Effector CD4-positive, alpha-beta T cell (primary cell): ENCODE results near the gene SLC22A5.
A peak's percentile ranks its signal among the peaks of the same experiment; 100 is the strongest.

ENCODE experiments used
- DNase-seq: peaks from one replicate; pipeline ENCODE4 v3.0.0-alpha.2; 2020

SLC22A5 gene

DNA sequence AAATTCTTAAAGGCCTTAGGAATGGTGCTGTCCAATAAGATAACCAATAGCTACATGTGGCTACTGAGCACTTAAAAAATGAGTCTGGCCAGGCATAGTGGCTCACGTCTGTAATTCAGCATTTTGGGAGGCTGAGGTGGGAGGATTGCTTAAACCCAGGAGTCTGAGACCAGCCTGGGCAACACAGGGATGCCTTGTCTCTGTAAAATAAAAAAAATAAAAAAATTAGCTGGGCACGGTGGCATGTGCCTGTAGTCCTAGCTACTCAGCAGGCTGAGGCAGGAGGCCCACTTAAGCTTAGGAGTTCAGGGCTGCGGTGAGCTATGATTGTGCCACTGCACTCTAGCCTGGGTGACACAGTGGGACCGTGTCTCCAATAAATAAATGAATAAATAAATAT, 1.3 kb upstream of the SLC22A5 start:
- DNase-seq: no peak

DNA sequence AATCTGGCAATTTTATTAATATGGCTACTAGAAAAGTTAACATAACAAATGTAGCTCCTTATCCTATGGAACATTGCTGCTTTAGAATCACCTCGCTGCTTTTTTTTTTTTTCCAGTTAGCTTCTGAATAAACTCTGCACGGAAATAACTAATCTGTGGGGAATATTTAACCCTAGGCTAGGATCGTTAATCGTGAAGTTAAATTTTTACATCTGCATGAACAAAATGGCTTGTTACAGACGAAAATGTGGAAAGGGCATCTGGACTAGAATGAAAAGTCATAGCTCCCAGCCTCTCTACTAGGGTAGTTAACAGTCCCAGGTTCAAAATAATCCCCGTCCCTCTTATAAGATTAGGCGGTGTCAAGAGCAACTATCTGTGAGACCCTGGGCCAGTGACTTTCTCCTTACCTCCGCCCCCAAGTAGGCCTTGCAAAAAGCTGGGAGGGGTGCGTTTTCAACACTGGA, 470 bp upstream of the SLC22A5 start:
- DNase-seq: no peak

DNA sequence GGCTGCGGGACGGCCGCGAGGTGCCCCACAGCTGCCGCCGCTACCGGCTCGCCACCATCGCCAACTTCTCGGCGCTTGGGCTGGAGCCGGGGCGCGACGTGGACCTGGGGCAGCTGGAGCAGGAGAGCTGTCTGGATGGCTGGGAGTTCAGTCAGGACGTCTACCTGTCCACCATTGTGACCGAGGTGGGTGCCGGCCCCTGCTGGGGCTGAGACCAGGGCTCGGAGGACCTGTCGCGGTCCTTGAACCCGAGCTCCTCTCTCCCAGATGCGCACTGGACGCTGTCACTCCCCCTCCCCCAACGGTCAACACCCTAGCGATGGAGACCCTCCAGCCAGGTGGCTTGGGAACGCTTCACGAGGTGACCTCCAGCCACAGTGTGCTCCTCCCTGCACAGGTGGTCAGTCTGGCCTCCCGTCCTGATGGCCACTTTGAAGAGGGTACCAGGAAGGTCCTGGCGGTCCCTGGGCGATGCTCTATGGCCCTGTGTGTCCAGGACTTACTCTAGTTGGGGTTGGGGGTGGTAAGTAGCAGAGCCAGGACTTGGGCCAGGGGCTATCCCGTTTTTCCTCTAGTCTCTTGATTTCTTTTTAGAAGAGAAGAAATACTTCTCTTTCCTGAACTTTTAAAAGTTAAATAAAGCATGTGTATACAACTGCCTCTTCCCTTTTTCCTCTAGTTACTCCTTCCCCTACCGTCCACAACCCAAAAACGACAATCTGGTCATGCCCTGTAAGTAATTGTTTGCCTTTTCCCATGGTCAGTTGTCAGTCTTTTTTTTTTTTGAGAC, 866 bp downstream of the SLC22A5 start:
- no peak for DNase-seq

DNA sequence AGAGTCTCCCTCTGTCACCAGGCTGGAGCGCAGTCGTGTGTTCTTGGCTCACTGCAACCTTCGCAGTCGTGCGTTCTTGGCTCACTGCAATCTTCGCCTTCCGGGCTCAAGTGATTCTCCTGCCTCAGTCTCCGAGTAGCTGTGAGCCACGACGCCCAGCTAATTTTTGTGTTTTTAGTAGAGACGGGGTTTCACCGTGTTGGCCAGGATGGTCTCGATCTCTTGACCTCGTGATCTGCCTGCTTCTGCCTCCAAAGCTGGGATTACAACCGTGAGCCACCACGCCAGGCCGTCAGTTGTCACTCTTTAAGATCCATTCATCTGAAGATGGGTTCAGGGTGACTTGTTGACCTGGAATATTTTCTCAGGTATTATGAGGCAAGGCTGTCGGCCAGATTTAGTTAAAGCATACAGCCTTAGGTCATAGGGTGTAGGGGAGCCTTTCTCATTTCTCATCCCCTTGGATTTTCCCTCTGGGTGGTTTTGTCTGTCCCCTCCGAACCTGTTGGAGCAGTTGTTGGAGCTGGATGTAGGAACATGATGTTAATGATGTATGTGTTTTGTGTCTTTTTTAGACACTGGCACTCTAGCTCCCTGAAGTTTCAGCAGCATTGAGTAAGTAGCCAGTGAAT, 1.6 kb downstream of the SLC22A5 start:
- no peak for DNase-seq

DNA sequence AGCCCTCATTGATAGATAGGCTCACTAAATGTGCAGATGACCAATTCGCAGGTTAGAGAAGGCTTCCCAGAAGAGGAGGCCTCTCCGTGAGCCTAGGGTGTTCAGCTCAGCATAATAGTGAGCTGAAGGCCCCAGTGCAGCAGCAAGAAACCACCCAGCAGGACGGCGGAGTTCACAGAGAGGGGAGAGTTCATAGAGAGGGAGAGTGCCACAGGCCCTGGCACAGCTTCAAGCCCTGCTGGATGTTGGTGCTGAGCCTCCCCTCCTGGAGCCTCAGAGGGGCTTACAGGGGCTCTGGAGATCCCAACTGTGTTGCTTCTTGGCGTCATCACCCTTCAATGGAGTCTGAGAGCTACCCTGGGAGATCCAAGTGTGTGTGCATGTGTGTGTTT, 2.1 kb downstream of the SLC22A5 start:
- DNase-seq: no peak

DNA sequence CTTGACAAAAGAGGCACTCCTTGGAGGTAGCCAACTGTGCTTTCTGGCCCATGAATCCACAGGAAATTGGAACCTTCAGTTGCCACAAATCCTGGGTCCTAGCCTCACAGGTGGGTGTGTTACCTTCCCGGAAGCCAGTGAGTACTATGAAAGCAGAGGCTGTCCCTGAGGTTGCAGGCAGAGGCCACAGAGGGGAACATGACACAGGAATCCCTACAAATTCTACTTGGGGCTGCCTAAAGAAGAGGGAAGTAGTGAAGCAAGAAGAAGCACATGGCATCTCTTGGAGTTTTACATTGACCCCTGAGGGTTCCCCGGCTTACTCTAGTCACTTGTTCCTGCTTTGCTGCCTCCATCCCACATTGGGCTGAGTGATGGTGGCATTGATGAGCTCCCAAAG, 2.6 kb downstream of the SLC22A5 start:
- no peak for DNase-seq

DNA sequence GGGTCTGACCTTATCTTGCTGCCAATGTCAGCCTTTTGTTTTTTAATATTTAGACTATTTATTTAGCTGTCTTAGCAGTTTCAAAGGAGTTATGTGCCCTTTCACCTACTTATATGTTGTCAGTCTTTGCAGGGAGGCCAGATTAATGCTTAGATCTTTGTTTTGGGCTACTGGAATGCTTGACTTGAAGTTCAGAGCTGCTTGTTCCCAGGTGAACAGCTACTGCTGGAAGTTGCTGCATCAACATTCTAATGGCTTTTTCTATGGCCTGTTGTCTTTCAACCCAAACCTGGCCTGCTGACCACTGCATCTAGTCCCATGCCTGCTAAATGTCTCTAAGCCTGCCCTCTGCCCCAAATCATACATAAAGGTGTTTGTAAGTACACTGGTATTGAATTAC, 3.0 kb downstream of the SLC22A5 start:
- no peak for DNase-seq

DNA sequence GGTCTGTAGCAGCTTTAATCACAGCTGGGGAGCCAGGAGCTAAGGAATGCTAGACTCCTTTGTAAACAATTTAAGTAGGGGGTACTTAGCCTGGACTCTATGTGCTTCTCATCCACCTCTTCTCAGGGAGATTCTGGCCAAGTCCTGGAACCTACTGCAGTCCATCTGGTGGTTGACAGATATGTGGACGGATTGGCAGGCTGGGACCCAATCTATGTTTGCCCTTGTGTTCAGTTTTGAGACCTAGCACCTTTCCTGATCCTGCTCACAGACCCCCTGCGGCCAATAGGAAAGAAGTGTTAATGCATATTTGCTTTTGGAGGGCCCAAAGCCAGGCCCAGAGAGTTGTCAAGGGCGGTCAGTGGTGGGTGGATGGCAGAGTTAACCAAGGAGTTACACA, 6.4 kb downstream of the SLC22A5 start:
- no peak for DNase-seq

DNA sequence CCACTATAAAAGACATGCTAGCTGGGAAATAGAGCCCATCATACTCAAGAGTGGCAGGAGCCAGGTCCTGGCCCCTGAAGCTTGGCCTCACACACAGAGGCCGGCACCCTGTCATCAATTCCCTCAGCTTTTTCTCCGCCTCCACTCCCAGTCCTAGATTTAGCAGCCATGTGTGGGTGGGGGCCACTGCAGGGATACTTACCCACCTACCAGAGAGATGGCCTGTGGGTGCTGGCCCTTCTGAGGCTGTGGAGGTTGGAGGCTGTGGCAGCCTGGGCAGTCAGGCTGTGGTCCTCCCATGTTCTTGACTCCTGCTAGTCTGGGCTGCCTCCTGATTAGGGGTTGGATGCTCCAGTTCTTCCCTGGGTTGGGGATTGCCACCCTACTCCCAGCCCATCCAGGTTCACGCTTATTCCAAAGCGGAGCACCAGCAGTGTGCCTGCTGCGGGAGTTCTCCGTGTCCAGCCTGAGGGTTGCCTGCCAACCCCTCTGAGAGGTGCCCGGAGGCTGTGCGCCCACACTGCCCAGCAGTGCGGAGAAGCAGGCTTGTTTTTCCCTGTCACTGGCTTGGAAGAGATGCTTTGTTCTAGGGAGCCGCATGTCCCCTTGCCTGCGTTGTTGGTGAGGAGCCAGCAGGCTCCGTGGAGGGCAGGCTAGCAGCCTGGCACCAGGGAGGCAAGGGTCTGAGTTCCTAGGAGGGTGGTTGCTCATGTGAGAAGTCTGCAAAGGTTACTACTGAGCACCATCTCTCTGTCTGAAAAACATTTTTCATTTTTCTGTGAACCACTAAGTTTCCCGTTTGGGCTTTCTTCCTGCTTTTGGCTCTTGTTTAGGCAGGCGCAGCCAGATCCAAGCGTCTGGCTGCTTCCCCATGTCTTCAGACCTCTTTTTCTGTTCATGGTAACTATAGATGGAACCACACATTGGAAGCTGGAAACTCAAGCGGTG, 7.5 kb downstream of the SLC22A5 start:
- DNase-seq: no peak

DNA sequence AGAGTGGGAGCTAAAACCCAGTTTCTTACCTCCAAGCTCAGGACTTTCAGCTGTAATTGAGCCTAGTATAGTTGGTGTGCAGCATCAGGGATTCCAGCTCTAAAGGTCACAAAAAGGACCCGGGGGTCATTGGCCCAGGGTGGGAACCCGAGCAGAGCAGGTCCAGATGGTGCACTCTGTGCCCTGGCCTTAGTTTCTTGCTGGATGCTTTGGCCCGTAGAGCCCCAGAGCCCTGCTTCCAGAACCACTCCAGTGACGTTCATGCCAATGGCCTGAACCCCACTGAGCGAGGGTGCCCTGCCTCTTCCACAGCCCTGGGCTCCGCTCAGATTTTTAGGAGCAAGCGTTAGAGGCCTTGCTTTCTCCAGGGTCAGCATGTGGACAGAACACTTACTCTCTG, 8.2 kb downstream of the SLC22A5 start:
- no peak for DNase-seq

DNA sequence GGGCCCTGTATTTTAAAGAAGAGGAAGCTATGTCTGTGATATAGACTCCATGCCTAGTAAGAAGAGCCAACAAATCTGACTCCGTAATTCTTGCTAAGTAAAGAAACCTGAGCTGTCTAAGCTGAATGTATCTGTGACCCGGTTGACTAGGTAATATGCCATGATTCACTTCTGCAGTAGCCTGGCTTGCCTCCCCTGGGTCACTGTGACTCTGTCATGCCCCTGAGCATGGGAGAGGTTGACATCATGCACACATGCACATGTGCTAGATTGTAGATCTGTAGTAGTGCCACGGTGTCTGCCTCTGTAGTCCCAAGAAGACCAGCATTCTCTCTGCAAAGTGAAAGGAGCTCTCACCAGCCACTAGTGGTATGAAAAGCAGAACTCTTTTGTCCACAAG, 9.1 kb downstream of the SLC22A5 start:
- DNase-seq: no peak

DNA sequence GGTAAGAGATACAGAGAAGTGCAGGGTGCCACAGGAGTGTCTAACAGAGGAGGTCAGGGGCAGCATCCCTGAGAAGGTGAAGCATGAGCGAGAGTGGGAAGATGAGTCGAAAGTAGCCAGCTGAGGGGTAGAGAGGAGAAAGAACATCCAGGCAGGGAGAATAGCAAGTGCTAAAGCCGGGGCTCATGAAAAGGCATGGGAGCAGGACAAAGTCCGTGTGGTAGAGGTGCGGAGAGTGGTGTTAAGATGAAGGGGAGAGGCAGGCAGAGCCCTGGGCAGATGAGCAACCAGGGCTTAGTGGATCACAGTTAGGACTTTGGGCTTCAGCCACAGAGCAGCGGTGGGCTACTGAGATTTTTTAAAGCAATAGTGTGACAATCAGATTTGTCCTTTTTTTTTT, 10.5 kb downstream of the SLC22A5 start:
- DNase-seq: no peak

DNA sequence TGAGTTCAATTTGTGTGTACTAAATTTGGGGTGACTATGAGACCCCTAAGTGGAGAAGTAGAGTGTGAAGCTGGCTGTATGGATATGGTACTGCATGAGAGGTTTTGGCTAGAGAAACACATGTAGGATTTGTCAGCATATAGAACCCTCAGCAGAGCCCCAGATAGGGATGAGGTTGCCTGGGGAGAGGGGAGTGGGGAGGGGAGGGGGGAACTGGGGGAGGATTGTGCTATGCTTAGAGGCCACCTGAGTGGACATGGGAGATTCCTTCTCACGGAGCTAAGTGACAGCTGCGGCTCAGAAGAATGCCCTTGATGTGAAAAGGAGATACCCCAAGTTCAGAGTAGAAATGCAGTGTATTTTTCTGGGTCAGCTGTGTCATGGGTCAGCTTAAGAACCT, 11.2 kb downstream of the SLC22A5 start:
- no peak for DNase-seq

DNA sequence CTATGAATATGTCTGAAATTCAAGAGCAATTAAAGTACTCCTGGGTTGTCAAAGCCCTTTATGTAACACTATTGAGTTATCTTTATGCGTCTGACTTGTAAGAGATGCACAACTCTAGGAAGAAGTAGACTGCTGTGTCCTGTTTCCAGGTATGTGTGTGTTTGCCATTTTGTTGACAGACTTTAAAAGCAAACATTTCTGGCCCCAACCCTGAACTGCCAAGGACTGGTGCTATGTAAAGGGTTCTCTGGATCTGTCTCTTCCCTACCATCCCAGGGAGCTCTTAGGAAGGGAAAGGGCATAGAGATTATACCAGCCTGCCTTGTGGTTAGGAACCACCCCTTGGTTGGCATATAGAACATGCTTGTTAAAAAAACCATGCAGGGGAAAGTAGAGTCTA, 12.1 kb downstream of the SLC22A5 start:
- no peak for DNase-seq

DNA sequence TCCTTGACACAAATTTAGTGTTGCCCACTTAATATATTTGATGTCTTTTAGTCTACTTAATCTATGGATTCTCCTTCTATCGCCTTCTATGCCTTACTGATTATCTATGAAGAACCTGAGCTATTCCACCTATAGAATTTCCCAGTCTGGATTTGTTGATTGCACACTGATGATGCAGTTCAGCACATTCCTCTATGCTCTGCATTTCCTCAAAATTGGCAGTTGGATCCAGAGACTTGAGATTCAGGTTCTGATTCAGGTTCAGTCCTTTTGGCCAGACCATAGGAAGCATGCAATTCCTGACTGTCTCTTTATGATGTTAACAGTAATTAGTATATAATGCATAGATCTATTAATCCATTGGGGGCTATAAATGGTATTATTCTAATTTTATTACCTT, 13.8 kb downstream of the SLC22A5 start:
- no peak for DNase-seq

DNA sequence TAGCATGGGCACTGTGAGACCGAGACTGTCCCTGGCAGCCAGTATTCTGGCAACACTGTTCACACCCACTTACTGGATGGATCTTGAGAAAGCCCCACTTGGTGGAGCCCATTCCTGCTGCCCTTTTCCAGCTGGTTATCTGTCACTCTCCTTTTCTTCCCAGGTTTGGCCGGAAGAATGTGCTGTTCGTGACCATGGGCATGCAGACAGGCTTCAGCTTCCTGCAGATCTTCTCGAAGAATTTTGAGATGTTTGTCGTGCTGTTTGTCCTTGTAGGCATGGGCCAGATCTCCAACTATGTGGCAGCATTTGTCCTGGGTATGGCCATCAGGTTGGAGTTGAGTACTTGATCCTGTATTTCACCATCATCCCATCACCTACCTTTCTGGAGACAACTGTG, 14.5 kb downstream of the SLC22A5 start:
- no peak for DNase-seq

DNA sequence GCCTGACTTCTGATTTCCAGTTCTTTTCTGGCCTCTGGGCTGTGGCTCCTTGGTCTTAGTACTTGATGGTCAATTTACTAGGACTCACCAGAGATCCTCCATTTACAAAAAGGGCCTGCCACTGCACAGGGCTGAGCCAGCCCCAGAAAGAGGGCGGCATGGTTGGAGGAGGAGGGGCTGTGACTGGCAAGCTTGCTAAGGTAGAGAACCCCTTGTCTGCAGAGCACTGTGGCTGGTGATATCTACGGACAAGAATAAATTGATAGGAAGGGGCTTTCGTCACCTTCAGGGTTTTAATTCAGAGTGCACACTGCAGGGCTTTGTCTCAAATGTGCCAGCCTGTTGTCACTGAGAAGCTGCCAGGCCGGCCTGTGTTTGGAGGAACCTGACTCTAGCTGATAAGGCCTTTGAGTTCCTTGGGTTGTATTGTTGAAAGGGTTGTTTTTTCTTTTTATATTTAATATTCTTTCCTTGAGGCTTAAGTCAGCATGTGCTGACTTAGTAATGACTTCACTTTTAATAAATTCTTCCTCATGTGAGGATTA, 15.1 kb downstream of the SLC22A5 start:
- no peak for DNase-seq

DNA sequence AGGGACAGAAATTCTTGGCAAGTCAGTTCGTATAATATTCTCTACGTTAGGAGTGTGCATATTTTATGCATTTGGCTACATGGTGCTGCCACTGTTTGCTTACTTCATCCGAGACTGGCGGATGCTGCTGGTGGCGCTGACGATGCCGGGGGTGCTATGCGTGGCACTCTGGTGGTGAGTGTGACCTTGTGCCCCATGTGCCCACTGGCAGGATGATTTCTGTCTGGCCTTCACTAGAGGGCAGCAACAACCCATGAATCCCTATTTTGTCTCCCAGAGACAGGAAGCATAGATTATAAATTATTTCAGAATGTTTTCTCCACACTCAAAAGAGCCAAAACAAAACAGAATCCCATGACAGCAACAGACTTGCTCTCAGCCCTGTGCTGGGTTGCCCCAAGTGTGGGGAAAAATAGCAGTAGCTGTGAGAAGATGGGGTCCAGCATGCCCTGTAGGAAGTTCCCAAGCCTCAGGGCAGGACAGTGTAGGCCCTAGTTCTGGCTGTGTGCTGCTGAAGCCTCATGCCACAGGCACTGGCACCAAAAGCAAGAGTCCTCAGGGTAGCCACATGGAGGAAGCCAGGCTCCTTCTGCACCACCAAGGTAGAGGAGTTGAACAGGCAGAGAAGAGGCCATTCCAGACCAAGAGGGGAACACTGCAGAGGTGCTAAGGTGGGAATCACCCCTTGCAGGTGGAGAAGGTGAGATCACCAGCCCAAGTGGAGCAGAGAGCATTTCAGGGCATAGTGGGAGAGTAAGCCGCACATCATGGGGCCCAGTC, 16.0 kb downstream of the SLC22A5 start:
- peak; percentile 46 for DNase-seq

DNA sequence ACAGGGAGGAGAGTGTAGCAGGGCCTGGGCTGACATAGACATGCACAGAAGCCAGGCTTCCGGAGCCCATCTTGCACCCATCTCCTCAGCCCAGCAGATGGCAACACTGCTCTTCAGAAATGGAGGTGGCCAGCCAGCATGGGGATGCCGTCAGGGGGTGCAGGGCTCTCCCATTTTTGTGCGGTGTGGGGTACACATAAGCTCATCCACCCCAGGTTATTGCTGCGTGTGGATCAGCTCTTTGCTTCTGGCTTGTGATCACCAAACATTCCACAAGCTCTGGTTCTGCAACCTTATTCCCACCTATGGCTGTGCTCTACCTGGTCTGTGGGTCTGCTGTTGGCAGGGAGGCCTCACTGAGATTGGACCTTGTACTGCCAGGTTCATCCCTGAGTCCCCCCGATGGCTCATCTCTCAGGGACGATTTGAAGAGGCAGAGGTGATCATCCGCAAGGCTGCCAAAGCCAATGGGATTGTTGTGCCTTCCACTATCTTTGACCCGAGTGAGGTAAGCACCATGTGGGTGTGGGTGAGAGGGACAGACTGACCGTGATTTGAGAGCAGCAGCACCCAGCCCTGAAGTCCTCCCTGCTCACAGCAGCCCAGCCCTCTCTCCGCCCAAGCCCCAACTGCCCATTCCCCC, 17.3 kb downstream of the SLC22A5 start:
- DNase-seq: peak; percentile 66

DNA sequence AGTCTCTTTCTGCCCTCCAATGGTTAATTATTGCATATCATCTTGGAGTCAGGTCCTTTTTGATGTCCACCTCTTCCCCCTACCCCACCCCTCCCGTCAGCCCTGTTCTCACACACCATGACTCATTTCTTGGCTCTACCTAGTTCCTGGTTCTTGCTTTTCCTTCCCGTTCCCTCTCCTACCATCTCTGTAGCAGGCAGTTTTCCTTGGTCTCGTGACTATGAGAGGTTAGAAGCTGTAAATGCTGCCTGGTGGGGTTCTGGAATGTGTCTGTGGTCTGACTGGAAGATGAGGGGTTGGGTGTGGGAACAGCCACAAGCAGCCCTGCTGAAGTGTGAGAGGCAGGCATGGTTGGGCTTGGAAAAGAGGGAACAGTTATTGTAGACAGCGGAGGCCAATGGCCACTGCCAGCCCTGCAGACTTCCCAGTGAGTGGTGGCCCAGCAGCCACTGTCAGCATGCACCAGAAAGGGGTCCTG, 18.2 kb downstream of the SLC22A5 start:
- no peak for DNase-seq

DNA sequence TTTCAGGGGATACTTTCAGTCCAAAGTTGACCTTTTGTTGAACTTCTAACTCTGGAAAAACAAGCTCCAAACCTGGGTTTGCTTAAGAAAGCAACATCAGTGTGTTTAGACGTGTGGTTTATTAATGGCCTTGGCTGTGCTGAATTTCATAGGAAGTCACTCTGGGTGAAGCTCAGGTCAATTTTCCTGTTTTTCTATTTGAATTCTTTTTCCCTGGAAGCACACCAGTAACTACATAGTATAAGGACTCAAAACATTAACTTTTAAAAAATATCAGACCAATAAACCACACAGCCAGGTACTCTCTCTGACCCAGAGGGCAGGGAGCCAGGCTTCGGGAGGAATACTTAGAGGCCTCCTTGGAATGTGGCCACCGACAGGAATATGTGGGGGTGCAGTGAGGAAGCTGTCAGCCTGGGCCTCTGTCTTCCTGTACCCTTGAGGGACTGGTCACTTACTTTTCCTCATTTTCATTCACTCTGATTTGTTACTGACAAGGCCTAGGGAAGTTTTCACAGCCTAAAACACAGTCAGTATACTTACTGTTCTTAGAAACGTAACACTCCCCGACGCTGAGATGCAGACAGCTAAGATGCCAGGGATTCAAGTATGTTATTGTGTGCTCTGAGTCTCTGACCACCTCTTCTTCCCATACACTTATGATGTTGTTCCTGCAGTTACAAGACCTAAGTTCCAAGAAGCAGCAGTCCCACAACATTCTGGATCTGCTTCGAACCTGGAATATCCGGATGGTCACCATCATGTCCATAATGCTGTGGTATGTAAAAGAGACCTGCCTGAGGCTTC, 18.9 kb downstream of the SLC22A5 start:
- DNase-seq: no peak
